K562 (cell line): ENCODE data around the gene GH2.

Source experiments
- EZH2 ChIP-seq: IDR thresholded peaks from 2 replicates; pipeline ENCODE4 v1.6.1; 2012; ENCODE audit warnings: low read depth, mild to moderate bottlenecking, inconsistent platforms, low read length, borderline replicate concordance
- MTA2 ChIP-seq: fragments of 450-650 bp; IDR thresholded peaks from 2 replicates; pipeline ENCODE4 v1.6.1; 2016; ENCODE audit warnings: low read depth
- NFIC ChIP-seq: fragments of 450-650 bp; IDR thresholded peaks from 2 replicates; pipeline ENCODE4 v1.6.1; 2017; ENCODE audit warnings: mild to moderate bottlenecking, inconsistent platforms
- ZNF766 ChIP-seq: fragments of 200-800 bp; sonication (Bioruptor generic); conservative IDR thresholded peaks from 2 replicates; pipeline ENCODE4 v1.6.1; 2016; ENCODE audit warnings: missing genetic modification characterization, missing compliant biosample characterization

- TF ChIP-seq EZH2 = no peak
- no peak for TF ChIP-seq MTA2
- no peak for TF ChIP-seq ZNF766
- TF ChIP-seq NFIC = no peak
Measured at GRCh38 chr17:63910096-63910495, 28.4 kb upstream of the GH2 start.
